Measurements from ENCODE around the gene FETUB.

Gene FETUB, protein sequence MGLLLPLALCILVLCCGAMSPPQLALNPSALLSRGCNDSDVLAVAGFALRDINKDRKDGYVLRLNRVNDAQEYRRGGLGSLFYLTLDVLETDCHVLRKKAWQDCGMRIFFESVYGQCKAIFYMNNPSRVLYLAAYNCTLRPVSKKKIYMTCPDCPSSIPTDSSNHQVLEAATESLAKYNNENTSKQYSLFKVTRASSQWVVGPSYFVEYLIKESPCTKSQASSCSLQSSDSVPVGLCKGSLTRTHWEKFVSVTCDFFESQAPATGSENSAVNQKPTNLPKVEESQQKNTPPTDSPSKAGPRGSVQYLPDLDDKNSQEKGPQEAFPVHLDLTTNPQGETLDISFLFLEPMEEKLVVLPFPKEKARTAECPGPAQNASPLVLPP

DNA sequence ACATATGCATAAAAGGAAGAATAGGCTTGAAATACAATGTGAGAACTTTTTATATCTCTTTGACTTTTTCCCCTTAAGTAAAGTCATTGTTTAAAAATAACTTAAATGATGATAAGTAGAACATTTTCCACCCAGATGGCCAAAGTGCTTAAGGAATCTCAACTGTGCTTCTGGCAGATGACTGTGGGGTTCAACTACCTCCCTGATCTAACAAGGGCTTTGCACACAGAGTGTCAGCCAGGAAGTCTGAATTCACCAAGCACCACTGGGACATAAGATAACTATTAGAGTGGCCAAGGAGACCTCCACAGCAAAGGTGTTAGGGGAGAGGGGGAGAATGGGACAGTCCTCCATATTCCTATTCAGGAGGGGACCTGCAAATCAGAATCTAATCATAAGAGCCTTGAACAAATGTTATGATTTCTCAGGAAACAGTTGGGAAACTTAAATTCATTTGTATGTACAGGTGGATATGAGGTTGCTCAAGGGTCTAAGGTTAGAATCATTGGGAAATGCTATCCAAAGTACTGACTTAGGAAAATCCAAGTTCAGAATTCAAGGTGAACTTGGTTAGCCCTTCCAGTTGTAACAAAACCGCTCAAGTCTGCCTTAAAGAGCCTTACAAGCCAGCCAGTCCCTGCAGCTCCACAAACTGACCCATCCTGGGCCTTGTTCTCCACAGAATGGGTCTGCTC, at the start of gene FETUB:
TSS of gene FETUB (plus strand) at position 622 of the 695 bp plus-strand sequence. CDS start at position 684, 62 bp downstream.
- Histone ChIP-seq H3K27ac (peak within 1 kb of the TSS in 9 of 21 experiments; percentile 2 to 54 (median 37)), H3K4me3 (no peak within 1 kb of the TSS)

DNA sequence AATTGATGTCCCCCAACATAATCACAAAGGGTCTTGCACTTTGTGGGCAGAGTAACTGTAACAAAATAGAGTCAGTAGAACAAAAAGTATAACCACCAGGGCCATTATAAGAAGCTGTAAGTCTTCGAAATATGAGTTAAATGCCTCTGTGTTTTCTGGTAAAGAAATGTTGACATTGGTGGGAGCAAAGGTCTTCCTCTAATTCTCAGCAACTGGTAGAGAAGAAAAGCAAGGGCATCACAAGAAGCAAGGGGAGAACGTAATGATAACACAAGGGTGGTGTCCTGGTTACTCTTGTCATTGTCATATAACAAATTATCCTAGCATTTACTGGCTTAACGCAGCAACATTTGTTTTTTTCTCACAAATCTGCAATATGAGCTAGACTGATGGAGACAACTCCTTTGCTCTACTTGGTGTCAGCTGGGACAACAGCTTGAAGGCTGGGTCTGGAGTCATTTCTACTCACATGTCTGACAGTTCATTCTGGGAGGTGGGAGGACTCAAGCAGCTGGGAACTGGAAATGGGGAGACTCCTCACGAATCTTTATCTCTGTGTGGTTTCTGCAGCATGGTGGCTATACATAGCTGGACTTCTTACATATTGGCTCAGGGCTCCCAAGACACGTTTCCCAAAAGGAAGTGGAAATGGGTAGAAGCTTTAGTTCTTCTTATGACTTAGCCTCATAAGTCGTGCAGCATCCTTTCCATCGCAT, 49.5 kb upstream of the FETUB start:
- Histone ChIP-seq H3K27ac (peak overlapping the region in 2 of 21 experiments; percentile 19 to 41), H3K4me3 (no peak overlapping the region)

DNA sequence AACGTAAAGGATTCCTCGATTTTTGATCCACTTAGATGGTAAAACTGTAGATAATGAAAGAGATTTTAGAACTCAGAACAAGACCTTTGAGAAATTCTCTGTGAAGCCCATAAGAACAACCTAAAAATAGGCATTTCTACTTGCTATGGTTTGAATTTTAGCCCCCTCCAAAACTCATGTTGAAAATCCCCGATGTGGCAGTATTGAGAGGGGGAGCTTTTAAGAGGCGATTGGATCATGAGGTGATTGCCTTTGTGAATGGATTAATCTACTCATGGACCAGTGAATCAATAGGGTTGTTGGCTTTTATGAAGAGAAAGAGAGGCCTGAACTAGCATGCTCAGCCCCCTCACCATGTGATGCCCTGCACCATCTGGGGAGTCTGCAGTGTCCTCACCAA, 47.5 kb upstream of the FETUB start:
- no peak overlapping the region for H3K4me3 ChIP-seq
- H3K27ac ChIP-seq = no peak overlapping the region

DNA sequence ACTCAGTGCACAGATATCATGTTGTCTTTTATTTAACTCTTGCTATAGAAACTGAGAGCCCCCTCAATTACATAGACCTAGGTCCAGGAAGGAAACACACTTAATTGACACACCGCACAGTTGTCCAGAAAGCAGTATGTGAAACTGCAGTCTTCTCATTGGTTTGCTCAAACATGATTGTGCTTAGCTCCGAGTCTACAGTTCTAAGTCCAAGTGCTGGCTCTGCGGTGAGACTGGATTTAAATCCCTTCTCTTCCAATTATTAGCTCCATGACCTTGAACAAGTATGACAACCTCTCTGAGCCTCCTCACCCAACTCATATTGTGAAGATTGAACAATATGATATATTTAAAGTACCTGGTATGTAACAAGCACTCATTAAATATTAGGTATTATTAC, 46.3 kb upstream of the FETUB start:
- no peak overlapping the region for H3K27ac ChIP-seq

DNA sequence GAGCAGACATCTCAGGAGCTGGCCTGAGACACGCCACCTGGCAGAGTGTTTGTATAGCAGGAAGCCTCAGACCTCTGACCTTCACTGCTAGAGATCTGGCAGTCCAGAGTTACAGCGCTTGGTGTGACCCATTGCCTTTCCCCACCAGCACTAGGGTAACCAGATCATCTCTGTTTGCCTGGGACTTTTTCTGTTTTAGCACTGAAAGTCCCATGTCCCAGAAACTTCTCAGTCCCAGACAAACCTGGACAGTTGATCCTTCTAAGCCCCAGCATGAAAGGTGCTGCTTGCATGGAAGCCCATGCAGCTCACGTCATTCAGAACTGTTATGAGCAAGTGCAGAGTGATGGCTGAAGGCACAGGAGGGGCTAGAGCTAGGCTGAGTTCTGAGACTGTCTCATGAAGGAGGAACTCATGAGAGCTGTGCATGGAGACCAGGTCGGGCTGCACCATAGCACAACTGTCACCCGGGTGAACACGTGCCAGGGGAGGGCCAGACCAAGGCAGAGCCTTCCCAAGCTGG, 45.5 kb upstream of the FETUB start:
- Histone ChIP-seq H3K4me3 (no peak overlapping the region), H3K27ac (no peak overlapping the region)

More for the DNA sequence above, 46.3 kb upstream of the FETUB start:
- H3K4me3 ChIP-seq = no peak overlapping the region

DNA sequence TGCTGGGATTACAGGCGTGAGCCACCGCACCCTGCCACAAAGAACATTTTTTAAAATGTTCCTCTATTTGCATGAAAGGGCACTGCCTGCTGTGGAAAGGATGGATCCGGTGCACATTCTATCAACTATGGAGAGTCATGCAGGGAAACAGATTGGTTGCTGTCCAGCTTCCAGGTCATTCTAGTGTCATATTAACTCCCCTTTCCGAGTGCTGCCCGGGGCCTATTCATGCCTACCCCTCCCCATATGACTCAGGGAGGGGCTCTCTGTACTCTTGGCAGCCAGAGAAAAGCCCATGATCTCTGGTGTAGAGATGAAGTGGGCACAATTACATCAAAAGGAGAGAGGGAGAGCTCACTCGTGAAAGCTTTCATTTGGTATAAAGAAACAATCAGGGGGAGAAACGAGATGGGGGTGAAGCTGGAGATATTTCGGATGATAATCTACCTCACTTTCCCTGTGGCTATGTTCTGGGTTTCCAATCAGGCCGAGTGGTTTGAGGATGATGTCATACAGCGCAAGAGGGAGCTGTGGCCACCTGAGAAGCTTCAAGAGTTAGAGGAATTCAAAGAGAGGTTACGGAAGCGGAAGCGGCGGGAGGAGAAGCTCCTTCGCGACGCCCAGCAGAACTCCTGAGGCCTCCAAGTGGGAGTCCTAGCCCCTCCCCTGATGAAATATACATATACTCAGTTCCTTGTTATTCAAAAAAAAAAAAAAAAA, 43.5 kb upstream of the FETUB start:
- no peak overlapping the region for H3K27ac ChIP-seq
- no peak overlapping the region for H3K4me3 ChIP-seq

DNA sequence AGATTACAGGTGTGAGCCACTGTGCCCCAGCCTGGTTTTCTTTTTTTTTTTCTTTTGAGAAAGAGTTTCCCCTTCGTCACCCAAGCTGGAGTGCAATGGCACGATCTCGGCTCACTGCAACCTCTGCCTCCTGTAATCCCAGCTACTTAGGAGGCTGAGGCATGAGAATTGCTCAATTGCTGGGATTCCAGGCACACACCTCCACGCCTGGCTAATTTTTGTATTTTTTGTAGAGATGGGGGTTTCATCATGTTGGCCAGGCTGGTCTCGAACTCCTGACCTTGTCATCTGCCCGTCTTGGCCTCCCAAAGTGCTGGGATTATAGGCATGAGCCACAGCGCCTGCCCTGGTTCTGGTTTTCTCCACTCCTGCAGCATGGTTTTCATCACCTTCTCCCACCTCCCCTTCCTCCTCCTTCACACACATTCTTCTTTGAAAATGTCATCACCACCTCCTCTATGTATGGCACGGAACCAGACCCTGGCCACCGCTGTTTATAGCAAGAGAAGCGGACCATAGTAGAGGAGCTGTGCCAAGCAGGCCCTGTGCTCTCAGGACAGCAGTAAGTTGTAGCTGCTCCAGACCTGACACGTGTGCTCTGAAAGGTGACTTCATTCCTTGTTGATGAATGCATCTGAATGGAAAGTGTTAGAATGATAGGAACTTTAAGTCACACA, 42.0 kb upstream of the FETUB start:
- no peak overlapping the region for H3K27ac ChIP-seq
- H3K4me3 ChIP-seq = no peak overlapping the region

DNA sequence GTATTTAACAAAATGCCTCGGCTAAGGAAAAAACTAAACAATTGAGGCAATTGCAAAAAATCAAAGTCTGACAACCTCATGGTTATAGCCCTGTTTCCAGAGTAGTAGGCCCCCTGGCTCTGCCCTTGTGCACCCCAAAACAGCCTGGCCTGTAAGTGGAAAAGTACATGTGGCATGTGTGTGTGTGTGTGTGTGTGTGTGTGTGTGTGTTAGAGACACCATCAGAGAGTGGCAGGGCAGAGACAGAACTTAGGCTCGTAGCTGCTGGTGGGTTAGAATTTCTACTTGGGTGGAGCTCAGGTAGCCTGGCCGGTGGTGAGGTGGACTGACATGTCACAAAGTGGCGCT, 41.4 kb upstream of the FETUB start:
- H3K27ac ChIP-seq = no peak overlapping the region
- no peak overlapping the region for H3K4me3 ChIP-seq

DNA sequence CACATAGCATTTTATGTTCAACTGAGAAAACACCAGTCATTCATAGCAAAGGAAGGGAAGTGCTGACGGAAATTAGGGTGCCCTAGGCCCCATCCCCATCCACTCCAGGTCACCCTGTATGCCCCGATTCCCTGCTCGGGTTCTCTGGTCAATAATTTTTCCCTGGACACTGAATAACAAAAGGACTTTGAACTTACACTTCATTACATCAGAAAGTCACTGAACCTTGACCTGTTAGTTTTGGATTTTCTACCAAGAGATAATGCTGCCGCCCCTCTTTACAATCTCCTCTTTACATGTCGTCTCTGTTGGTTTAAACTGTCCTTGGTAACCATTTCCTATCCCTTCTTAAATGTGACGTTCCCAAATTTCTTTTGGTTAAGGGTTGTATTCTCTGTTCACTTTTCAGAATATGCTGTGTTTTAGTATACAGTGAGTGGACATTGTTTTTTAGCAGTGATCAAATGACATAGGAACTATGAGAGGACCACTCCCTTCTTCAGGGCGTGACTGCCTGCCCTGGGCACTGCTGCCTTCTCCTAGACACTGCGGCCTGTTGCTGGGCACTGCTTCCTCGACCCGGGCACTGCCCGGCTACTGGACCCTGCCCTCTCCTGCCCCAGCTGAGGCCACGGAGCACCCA, 40.9 kb upstream of the FETUB start:
- H3K27ac ChIP-seq = no peak overlapping the region
- H3K4me3 ChIP-seq = no peak overlapping the region

DNA sequence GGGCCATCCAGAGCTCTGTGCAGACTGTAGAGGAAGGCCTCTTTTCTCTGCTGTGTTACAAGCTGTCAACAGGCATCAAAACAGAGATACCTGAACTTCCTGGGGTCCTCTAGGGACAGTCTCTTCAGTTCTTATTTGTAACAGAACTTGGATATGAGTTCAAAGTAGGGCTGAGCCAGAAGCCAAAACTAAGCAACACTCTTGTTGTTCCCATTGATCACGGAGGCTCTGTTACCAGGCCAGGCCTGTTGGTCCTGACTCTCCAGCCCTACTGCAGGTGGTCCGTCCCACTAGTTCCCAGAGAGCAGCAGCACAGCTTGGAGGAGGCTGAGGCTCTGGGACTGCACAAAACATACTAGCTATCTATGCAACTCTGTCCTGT, 40.4 kb upstream of the FETUB start:
- no peak overlapping the region for H3K27ac ChIP-seq

DNA sequence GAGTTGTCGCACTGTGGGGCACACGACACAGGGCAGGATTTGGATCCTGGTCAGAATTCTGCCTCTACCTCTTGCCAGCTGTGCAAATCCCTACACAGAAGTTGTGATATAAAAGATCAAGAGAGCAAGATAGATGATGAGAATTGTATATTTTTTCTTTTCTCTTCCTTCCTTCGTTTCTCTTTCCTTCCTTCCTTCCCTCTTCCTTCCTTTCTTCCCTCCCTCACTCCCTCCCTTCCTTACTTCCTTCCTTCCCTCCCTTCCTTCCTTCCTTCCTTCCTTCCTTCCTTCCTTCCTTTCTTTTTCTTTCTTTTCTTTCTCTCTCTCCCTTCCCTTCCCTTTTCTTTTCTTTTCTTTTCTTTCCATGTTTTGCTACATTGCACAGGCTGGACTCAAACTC, 39.3 kb upstream of the FETUB start:
- Histone ChIP-seq H3K4me3 (no peak overlapping the region), H3K27ac (no peak overlapping the region)

More for the DNA sequence above, 40.4 kb upstream of the FETUB start:
- H3K4me3 ChIP-seq = no peak overlapping the region

DNA sequence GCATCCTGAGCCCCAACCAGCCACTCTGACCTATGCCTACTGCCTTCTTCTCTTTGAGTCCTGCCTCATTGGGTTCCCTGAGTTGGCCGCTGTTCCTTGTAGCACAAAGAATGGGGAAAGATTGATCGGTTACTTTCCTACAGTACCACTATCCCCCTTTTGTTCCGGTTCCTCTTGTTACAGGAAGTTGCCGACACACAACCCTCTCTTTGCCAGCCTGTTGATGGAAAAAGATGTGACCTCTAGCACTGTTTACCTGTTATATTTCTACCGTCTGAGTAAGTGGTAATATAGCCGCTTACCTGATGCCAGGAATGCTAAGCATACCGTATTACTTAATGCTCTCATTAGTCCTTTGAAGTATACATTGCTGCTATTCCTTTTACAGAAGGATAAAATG, 37.0 kb upstream of the FETUB start:
- no peak overlapping the region for H3K27ac ChIP-seq

DNA sequence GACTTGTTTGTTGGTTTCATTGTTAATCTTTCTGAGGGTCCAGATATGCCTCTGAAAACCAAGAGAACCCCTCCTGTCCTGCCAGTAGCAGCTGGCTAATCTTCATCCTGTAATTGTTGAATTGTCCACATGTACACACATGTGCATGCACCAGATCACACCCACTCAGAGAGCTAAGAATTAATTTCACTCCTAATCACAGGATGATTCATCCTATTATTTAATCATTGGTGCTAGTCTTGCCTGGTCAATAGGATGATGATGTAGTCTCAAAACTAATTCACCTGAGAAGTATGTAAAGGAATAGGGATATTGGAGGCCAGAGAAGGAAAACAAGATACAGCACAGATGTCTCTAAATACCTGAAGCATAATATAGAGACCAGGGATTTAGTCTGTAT, 35.1 kb upstream of the FETUB start:
- H3K27ac ChIP-seq = peak overlapping the region in 1 of 21 experiments; percentile 50
- no peak overlapping the region for H3K4me3 ChIP-seq

More for the DNA sequence above, 37.0 kb upstream of the FETUB start:
- H3K4me3 ChIP-seq = no peak overlapping the region

DNA sequence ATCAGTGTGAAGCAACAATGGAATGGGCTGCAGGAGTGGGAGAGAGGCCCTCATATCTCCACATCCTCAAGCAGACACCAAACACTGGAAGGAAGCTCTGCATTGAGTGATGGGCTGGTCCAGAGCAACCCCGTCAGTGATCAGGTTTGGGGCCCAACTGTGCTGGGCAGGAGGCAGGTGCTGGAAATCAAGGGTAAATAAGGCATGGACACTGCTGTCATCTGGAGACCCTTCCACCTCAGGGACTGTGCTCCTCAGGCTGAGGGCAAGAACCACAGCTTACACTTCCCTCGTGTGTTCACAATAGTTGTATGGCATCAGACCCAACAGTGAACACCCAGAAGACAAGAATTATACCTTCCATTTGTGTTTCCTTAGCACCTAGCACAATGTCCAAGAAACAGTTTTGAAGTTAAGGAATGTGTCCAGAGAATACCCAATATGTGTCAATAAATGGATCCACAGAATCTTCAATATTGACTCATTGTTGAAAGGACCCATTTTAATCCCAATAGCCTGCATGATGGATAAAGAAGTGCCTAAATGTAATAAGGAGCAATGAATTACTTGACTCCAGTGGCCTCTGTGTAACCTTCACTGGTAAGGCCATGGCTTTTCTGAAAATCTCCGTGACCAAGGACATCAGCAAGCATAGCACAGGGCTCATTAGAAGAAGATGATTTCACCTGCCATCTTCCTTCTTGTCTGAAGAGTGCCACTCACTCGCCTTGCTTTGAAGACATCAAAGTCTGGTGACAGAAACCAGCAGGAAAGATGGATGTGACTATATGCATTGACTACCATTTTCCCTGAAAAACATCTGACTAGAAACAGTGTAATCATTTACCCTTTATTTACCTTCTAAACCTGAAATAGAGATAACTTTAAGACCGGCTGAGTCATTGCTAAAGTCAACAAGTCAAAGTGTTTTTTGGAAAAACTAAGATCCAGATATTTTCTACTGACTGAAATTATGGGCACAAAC, 34.3 kb upstream of the FETUB start:
- Histone ChIP-seq H3K4me3 (no peak overlapping the region), H3K27ac (no peak overlapping the region)

DNA sequence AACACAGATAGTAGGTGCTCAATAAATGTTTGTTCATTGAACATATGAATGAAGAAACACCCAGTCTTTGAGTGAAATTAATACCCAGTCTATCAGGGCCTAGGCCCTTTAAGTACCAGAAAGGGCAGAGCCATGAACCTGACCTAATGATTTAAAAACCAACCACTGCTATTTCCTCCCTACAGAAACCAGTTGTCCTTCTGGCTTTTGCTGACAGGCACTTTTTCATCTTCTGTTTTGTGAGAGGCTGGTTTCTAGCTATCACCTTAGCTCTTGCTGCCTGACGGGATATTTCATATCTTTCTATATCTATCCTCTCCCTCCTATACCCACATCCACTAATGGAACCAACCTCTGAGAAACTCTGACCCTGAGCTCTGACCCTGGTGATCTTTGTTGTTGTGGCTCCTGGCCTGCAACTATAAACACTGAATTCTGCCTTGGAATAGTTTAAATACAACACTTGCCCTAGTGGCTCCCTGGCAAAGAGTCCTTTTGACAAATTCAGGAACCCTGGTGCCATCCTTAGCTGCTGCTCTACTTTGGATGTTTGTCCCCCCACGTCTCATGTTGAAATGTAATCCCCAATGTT, 31.5 kb upstream of the FETUB start:
- Histone ChIP-seq H3K4me3 (no peak overlapping the region), H3K27ac (no peak overlapping the region)

DNA sequence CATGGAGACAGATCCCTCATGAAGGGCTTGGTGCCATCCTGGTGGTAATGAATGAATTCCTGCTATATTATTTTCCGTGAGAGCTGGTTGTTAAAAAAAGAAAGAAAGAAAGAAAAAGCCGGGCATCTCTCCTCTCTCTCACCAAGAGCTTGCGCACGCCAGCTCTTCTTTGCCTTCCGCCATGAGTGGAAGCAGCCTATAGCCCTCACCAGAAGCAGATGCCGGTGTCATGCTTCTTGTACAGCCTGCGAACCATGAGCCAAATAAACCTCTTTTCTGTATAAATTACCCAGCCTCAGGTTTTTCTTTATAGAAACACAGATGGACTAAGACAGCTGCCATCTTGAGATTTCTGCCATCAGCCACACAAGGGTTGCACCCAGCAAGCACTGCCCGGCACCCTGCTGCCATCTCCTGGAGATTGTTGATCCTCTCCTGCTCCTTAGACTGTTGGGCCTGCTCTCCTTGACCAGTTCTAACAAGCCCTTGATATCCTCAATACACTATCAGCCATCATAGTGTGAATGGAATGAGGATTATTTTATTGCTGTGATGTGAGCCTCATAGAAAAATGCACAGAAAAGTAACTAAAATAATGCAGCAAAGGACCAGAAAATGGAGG, 30.8 kb upstream of the FETUB start:
- Histone ChIP-seq H3K4me3 (no peak overlapping the region), H3K27ac (no peak overlapping the region)

DNA sequence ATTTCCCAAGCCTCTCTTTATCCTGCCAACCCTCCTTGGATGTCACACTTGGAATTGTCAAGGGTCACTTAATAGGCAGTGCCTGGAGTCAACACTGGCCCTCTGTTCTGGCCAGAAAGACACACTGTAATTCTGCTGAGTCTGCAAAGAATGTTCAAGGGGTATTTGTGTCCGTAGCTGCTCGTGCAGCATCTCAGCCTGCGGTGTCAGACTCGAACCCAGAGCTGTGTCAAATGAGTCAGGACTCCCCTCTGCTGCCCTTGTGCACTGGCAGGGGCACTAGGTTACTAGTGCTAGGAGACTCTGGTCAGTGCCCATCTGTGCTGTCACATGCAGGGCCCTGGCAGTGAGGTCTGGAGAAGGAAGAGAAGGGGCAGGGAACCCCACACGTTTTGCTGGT, 28.1 kb upstream of the FETUB start:
- Histone ChIP-seq H3K27ac (no peak overlapping the region), H3K4me3 (no peak overlapping the region)

Data from skin epidermis (tissue), 12 donors.